ENCODE data around the gene ACE2. TPM values are rescaled to one million over a fixed set of nuclear protein-coding genes. Genes with fewer than 3 reads are reported as not detected.

Gene ACE2
- total RNA-seq, 2 donors from 2014 or later: 0.33 to 2.7 TPM

DNA sequence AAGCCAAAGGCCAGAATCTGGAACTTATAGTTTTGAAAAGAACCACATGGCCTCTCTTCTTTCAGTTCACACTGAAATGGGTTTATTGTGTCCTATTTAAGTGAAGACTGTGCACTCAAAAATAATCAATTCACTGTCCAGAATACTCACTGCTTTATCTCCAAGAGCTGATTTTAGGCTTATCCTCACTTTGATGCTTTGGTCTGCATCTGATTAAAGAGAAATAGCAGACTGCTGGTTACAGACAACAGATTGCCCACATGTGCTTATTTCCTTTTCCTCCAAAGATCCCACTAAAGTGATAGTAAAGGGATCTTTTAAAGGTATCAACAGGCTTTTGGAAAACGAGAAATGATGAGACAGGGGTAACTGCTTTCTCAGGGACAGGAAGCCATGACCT lies 30.6 kb downstream of the ACE2 start:
- no peak overlapping the region for H3K9ac ChIP-seq (ENCODE audit: extremely low read depth, low read length, poor library complexity, severe bottlenecking)
- no peaks in the 10 kb centered on the region for H3K27me3 ChIP-seq (ENCODE audit: control insufficient read depth, insufficient read depth, low read length, poor library complexity, severe bottlenecking)
- H3K36me3 ChIP-seq (ENCODE audit: control insufficient read depth, insufficient read depth, low read length): no peaks in the 10 kb centered on the region
- Mint-ChIP-seq H3K4me1 (peaks cover 49% of the 10 kb centered on the region), H3K27me3 (ENCODE audit: insufficient read depth) (no peaks in the 10 kb centered on the region), H3K4me3 (no peak overlapping the region), H3K9me3 (no peaks in the 10 kb centered on the region), H3K36me3 (ENCODE audit: low read depth) (no peaks in the 10 kb centered on the region), H3K27ac (no peak overlapping the region)
- no peak for DNase-seq
- no peaks in the 10 kb centered on the region for H3K4me1 ChIP-seq (ENCODE audit: control insufficient read depth, insufficient read depth, low read length)
- TF ChIP-seq, protein P1, sequence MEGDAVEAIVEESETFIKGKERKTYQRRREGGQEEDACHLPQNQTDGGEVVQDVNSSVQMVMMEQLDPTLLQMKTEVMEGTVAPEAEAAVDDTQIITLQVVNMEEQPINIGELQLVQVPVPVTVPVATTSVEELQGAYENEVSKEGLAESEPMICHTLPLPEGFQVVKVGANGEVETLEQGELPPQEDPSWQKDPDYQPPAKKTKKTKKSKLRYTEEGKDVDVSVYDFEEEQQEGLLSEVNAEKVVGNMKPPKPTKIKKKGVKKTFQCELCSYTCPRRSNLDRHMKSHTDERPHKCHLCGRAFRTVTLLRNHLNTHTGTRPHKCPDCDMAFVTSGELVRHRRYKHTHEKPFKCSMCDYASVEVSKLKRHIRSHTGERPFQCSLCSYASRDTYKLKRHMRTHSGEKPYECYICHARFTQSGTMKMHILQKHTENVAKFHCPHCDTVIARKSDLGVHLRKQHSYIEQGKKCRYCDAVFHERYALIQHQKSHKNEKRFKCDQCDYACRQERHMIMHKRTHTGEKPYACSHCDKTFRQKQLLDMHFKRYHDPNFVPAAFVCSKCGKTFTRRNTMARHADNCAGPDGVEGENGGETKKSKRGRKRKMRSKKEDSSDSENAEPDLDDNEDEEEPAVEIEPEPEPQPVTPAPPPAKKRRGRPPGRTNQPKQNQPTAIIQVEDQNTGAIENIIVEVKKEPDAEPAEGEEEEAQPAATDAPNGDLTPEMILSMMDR (conservative IDR thresholded peaks at IDR 0.05): no peak
- 69% methylated on average over 1 of the region's 1 CpG; no CpG with 5 or more reads in 1 of the 2 experiments for WGBS, 2 experiments (ENCODE audit: insufficient coverage in 1 of 2, insufficient read length in 1 of 2)
- no peak overlapping the region for H3K27ac ChIP-seq (ENCODE audit: low read depth, low read length)
- no peaks in the 10 kb centered on the region for H3K9me3 ChIP-seq (ENCODE audit: control insufficient read depth, low read length)
- no peak overlapping the region for H3K4me3 ChIP-seq (ENCODE audit: low read length)

DNA sequence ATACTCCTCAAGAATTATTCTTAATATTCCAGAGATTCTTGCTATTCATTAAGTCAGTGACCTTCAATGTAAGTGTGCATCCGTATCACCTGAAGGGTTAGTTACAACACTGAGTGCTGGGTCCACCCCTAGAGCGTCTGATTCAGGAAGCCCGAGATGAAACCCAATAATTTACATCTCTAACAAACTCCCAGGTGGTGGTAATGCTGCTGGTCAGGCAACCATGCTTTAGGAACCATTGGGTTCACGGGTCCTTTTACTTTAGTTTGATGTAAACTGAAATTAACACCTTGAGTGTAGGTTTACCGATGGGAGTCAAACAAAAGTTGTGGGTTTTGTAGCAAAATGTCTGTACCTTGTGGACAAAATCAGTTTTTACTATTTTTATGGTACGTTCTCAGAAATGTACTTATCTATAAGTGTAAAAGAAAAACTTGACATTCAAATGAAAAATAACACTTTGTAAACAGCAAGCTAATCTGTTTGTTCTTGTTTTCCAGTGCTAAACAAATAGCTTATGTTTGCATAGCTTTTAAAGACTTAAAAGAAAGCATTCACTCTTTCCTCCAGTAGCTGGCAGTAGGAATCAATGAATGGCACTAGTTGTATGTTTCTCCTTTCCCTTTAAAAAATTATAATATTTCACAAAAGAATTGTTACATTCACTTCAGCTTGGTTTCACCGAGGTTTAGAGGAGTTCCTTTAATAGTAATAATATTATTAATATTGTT lies 32.7 kb downstream of the ACE2 start:
- Mint-ChIP-seq H3K9me3 (no peaks in the 10 kb centered on the region), H3K27me3 (ENCODE audit: insufficient read depth) (no peaks in the 10 kb centered on the region), H3K36me3 (ENCODE audit: low read depth) (no peaks in the 10 kb centered on the region), H3K27ac (no peak overlapping the region), H3K4me3 (peak overlapping the region; percentile 4), H3K4me1 (peaks cover 53% of the 10 kb centered on the region)
- H3K4me1 ChIP-seq (ENCODE audit: control insufficient read depth, insufficient read depth, low read length): no peaks in the 10 kb centered on the region
- no peak overlapping the region for H3K27ac ChIP-seq (ENCODE audit: low read depth, low read length)
- H3K9ac ChIP-seq (ENCODE audit: extremely low read depth, low read length, poor library complexity, severe bottlenecking): no peak overlapping the region
- H3K4me3 ChIP-seq (ENCODE audit: low read length): no peak overlapping the region
- H3K9me3 ChIP-seq (ENCODE audit: control insufficient read depth, low read length): no peaks in the 10 kb centered on the region
- no peaks in the 10 kb centered on the region for H3K27me3 ChIP-seq (ENCODE audit: control insufficient read depth, insufficient read depth, low read length, poor library complexity, severe bottlenecking)
- DNase-seq: peak; percentile 51
- WGBS, 2 experiments (ENCODE audit: insufficient coverage in 1 of 2, insufficient read length in 1 of 2): 46 to 80% methylated on average over 1 to 6 of the region's 7 CpGs
- no peaks in the 10 kb centered on the region for H3K36me3 ChIP-seq (ENCODE audit: control insufficient read depth, insufficient read depth, low read length)
- TF ChIP-seq, protein P1 (conservative IDR thresholded peaks at IDR 0.05): peak; percentile 70

DNA sequence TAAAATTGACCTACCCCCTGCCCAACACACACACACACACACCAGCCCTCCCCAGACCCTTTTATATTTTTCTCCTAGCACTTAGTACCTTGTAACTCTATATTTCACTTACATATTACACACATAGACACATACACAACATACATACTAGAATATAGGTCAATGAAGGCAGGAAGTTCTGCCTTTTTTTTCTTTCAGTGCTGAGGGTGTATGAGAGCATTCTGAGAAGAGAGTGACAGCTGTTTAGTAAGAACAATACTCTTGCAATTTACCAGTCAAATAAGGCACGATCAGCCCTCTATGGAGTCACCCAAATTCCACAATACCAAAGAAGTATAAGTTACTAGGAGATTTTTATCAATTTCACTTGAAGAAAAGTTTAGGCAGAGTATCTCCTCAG lies 33.5 kb downstream of the ACE2 start:
- H3K9me3 ChIP-seq (ENCODE audit: control insufficient read depth, low read length): no peaks in the 10 kb centered on the region
- H3K9ac ChIP-seq (ENCODE audit: extremely low read depth, low read length, poor library complexity, severe bottlenecking): no peak overlapping the region
- no peak overlapping the region for H3K27ac ChIP-seq (ENCODE audit: low read depth, low read length)
- H3K4me1 Mint-ChIP-seq: peaks cover 53% of the 10 kb centered on the region
- no CpG with 5 or more reads among the region's 1 CpG for WGBS, 2 experiments (ENCODE audit: insufficient coverage in 1 of 2, insufficient read length in 1 of 2)
- no peak overlapping the region for H3K4me3 Mint-ChIP-seq
- H3K36me3 Mint-ChIP-seq (ENCODE audit: low read depth): no peaks in the 10 kb centered on the region
- TF ChIP-seq, protein P1 (conservative IDR thresholded peaks at IDR 0.05): no peak
- no peak overlapping the region for H3K27ac Mint-ChIP-seq
- no peaks in the 10 kb centered on the region for H3K27me3 Mint-ChIP-seq (ENCODE audit: insufficient read depth)
- H3K36me3 ChIP-seq (ENCODE audit: control insufficient read depth, insufficient read depth, low read length): no peaks in the 10 kb centered on the region
- DNase-seq: no peak
- no peaks in the 10 kb centered on the region for H3K4me1 ChIP-seq (ENCODE audit: control insufficient read depth, insufficient read depth, low read length)
- no peaks in the 10 kb centered on the region for H3K27me3 ChIP-seq (ENCODE audit: control insufficient read depth, insufficient read depth, low read length, poor library complexity, severe bottlenecking)
- no peak overlapping the region for H3K4me3 ChIP-seq (ENCODE audit: low read length)
- no peaks in the 10 kb centered on the region for H3K9me3 Mint-ChIP-seq
